ENCODE results near the gene NRAP. TPM values are rescaled to one million over a fixed set of nuclear protein-coding genes. Genes with fewer than 3 reads are reported as not detected.
A peak's percentile ranks its signal among the peaks of the same experiment; 100 is the strongest.

NRAP gene
- under 0.01 TPM in 1 of 2 replicates, not detected in the other for total RNA-seq (ENCODE audit: low replicate concordance)

- no peak for TF ChIP-seq CTCF (IDR thresholded peaks at IDR 0.05; ENCODE audit: insufficient read depth, low read length)
- no peak for DNase-seq (ENCODE audit: low read depth)
- H3K4me3 ChIP-seq (ENCODE audit: low read depth, low read length), result no peak within 1 kb of the TSS
These were observed at the start of gene NRAP for GRCh38 chr10:113663908-113664307. TSS of gene NRAP (minus strand) at chr10:113664041. CDS start at chr10:113663882, 159 bp downstream.

- no peak overlapping the region for H3K4me3 ChIP-seq (ENCODE audit: low read depth, low read length)
- no peak for TF ChIP-seq CTCF (IDR thresholded peaks at IDR 0.05; ENCODE audit: insufficient read depth, low read length)
- DNase-seq (ENCODE audit: low read depth), result no peak
These were observed 49.8 kb upstream of the NRAP start for GRCh38 chr10:113713640-113713982.

GRCh38 chr10:113712755-113713639 lies 49.2 kb upstream of the NRAP start:
- H3K4me3 ChIP-seq (ENCODE audit: low read depth, low read length), result no peak overlapping the region
- no peak for TF ChIP-seq CTCF (IDR thresholded peaks at IDR 0.05; ENCODE audit: insufficient read depth, low read length)
- DNase-seq (ENCODE audit: low read depth), result no peak

- H3K4me3 ChIP-seq (ENCODE audit: low read depth, low read length), result no peak overlapping the region
- no peak for TF ChIP-seq CTCF (IDR thresholded peaks at IDR 0.05; ENCODE audit: insufficient read depth, low read length)
- no peak for DNase-seq (ENCODE audit: low read depth)
These were observed 48.2 kb upstream of the NRAP start for GRCh38 chr10:113712024-113712423.

GRCh38 chr10:113711142-113711541 lies 47.3 kb upstream of the NRAP start:
- TF ChIP-seq CTCF (IDR thresholded peaks at IDR 0.05; ENCODE audit: insufficient read depth, low read length), result no peak
- DNase-seq (ENCODE audit: low read depth), result no peak
- no peak overlapping the region for H3K4me3 ChIP-seq (ENCODE audit: low read depth, low read length)

GRCh38 chr10:113709221-113709838 lies 45.5 kb upstream of the NRAP start:
- H3K4me3 ChIP-seq (ENCODE audit: low read depth, low read length), result no peak overlapping the region
- TF ChIP-seq CTCF (IDR thresholded peaks at IDR 0.05; ENCODE audit: insufficient read depth, low read length), result no peak
- peak; percentile 62 for DNase-seq (ENCODE audit: low read depth)

Measured in fibroblast of the aortic adventitia (primary cell).